22Rv1 (cell line): ENCODE measurements around the gene CTNNA3.

Experiments
- H3K27ac ChIP-seq: fragments of 450-650 bp; 2 replicates; pipeline ENCODE4 v1.5.1; 2017
- CTCF ChIP-seq: fragments of 450-650 bp; IDR thresholded peaks from 2 replicates; pipeline ENCODE4 v1.5.1; 2017; ENCODE audit warnings: mild to moderate bottlenecking
- ZFX ChIP-seq: fragments of 450-650 bp; IDR thresholded peaks from 2 replicates; pipeline ENCODE4 v1.6.1; 2017; ENCODE audit warnings: antibody characterized with exemption, borderline replicate concordance

Gene CTNNA3

GRCh38 chr10:66783316-66783715 lies 912.7 kb downstream of the CTNNA3 start:
- TF ChIP-seq ZFX: no peak
- no peak for TF ChIP-seq CTCF
- no peak overlapping the region for H3K27ac ChIP-seq

DNA sequence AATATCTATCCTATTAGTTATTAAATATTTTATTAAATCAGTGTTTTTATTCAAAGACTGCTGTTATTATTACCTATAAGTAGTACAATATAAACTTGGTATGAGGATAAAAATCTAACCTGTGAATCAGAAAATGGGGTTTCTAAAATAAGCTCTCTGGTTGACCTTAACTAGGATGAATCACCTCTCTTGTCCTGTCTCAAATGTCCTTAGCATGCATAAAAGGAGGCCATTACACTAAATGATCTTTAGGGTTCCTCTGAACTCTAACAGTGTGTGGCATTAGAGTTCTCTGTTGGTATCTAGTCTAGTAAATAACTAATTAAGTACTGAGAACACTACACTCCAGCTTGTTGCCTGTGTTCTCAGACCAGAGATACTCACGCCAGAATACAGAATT lies 913.2 kb downstream of the CTNNA3 start:
- no peak overlapping the region for H3K27ac ChIP-seq
- TF ChIP-seq ZFX (no peak), CTCF (no peak)

- no peak overlapping the region for H3K27ac ChIP-seq
- TF ChIP-seq ZFX (no peak), CTCF (no peak)
Measured at GRCh38 chr10:66782144-66782543, 913.9 kb downstream of the CTNNA3 start.

- H3K27ac ChIP-seq: no peak overlapping the region
- TF ChIP-seq ZFX (no peak), CTCF (no peak)
Measured at GRCh38 chr10:66780796-66781195, 915.2 kb downstream of the CTNNA3 start.

DNA sequence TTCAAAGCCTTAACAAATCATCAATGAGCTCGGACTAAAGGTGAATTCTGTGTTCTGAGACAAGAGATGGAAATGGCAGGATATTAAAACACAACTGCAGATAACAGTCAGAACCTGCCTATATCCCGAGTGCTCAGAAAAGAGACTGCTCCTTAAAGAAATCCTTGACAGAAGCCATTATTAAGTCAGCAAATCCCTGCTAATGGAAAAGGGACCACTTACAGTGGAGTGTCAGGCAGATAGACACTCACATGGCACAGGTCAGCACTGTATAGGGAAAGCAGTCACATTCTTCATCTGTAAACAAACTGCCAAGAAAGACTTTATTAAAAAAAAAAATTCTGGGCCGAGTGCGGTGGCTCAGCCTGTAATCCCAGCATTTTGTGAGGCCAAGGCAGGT lies 917.6 kb downstream of the CTNNA3 start:
- no peak overlapping the region for H3K27ac ChIP-seq
- no peak for TF ChIP-seq CTCF
- TF ChIP-seq ZFX: no peak

DNA sequence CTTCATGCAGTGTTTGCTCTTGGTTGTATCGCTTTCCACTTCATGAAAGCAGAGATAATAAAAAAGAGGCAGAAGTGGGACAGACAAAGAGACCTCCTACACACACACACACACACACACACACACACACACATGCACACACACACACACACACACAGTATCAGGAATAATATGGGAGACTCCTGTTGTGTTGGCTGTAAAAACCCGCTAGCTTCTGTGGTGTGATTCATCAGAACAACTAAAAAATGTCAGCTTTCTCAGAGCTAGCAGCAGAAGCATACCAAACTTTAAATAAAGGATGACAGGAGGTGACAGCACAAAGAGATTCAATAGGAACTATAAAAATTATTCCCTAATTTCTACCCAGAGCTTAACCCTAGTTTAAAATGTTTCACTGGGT lies 918.3 kb downstream of the CTNNA3 start:
- H3K27ac ChIP-seq: no peak overlapping the region
- TF ChIP-seq ZFX (no peak), CTCF (no peak)

GRCh38 chr10:66773472-66773817 lies 922.5 kb downstream of the CTNNA3 start:
- TF ChIP-seq ZFX: no peak
- no peak for TF ChIP-seq CTCF
- no peak overlapping the region for H3K27ac ChIP-seq
